Neural cell (in vitro differentiated cells): ENCODE measurements around the gene EFCAB7. TPM values are rescaled to one million over a fixed set of nuclear protein-coding genes. Genes with fewer than 3 reads are reported as not detected.

Source experiments
- H2AFZ ChIP-seq: fragments of 200-600, 300-800 bp; sonication (generic), shearing (Covaris generic); 2 replicates; pipeline ENCODE4 v1.6.0; 2014; ENCODE audit warnings: low read depth, mild to moderate bottlenecking, antibody characterized with exemption, low read length, moderate library complexity
- H3F3A ChIP-seq: fragments of 200-600 bp; shearing (Covaris generic); 2 replicates; pipeline ENCODE4 v1.6.1; 2016; ENCODE audit warnings: mild to moderate bottlenecking, moderate library complexity, mixed read lengths, antibody characterized with exemption, low read length; ENCODE audit not compliant: insufficient read depth, poor library complexity, severe bottlenecking
- H3K27ac ChIP-seq: fragments of 200-600, 300-800 bp; sonication (generic), shearing (Covaris generic); 2 replicates; pipeline ENCODE4 v1.5.1; 2014; ENCODE audit warnings: mild to moderate bottlenecking, low read length, moderate library complexity
- H3K27me3 ChIP-seq: fragments of 300-800, 200-600 bp; sonication (generic), shearing (Covaris generic); 2 replicates; pipeline ENCODE4 v1.6.0; 2014; ENCODE audit warnings: mild to moderate bottlenecking, low read depth, low read length, moderate library complexity; ENCODE audit not compliant: insufficient read depth
- H3K36me3 ChIP-seq: fragments of 300-800, 200-600 bp; sonication (generic), shearing (Covaris generic); 2 replicates; pipeline ENCODE4 v1.5.1; 2014; ENCODE audit warnings: mild to moderate bottlenecking, antibody characterized with exemption, low read length, moderate library complexity; ENCODE audit not compliant: insufficient read depth
- H3K4me2 ChIP-seq: fragments of 300-800, 200-600 bp; sonication (generic), shearing (Covaris generic); 2 replicates; pipeline ENCODE4 v1.6.0; 2014; ENCODE audit warnings: mild to moderate bottlenecking, low read length
- H3K4me3 ChIP-seq: fragments of 300-800, 200-600 bp; sonication (generic), shearing (Covaris generic); 2 replicates; pipeline ENCODE4 v1.5.1; 2014; ENCODE audit warnings: mild to moderate bottlenecking, low read length, moderate library complexity
- H3K79me2 ChIP-seq: fragments of 200-600 bp; shearing (Covaris generic); replicated peaks from 2 replicates; pipeline ENCODE4 v1.6.0; 2014; ENCODE audit warnings: mild to moderate bottlenecking, low read length, moderate library complexity; ENCODE audit not compliant: insufficient read depth
- H3K9ac ChIP-seq: fragments of 300-800, 200-600 bp; sonication (generic), shearing (Covaris generic); 2 replicates; pipeline ENCODE4 v1.6.1; 2016; ENCODE audit warnings: mild to moderate bottlenecking, low read length, mixed read lengths
- H3K9me2 ChIP-seq: fragments of 200-600 bp; shearing (Covaris generic); 2 replicates; pipeline ENCODE4 v1.6.1; 2016; ENCODE audit warnings: mild to moderate bottlenecking, low read length, mixed read lengths; ENCODE audit not compliant: insufficient read depth
- H3K9me3 ChIP-seq: fragments of 200-600, 300-800 bp; sonication (generic), shearing (Covaris generic); 2 replicates; pipeline ENCODE4 v1.6.1; 2016; ENCODE audit warnings: mild to moderate bottlenecking, mixed run types, low read length, moderate library complexity, mixed read lengths
- H4K20me1 ChIP-seq: fragments of 200-600 bp; shearing (Covaris generic); 2 replicates; pipeline ENCODE4 v1.6.1; 2016; ENCODE audit warnings: mild to moderate bottlenecking, mixed run types; ENCODE audit not compliant: insufficient read depth
- CTCF ChIP-seq: fragments of 450-650 bp; IDR thresholded peaks from 2 replicates; pipeline ENCODE4 v1.5.1; 2014; ENCODE audit warnings: antibody characterized with exemption, mild to moderate bottlenecking, moderate library complexity; ENCODE audit not compliant: poor library complexity, severe bottlenecking
- EP300 ChIP-seq: fragments of 450-650 bp; conservative IDR thresholded peaks from 2 replicates; pipeline ENCODE4 v1.6.1; 2014; ENCODE audit warnings: antibody characterized with exemption, mild to moderate bottlenecking, moderate library complexity; ENCODE audit not compliant: poor library complexity, severe bottlenecking
- EZH2 ChIP-seq: fragments of 200-600, 300-800 bp; shearing (Covaris generic), sonication (generic); IDR thresholded peaks from 2 replicates; pipeline ENCODE4 v1.6.1; 2014; ENCODE audit warnings: antibody characterized with exemption, low read length, borderline replicate concordance, mild to moderate bottlenecking; ENCODE audit not compliant: insufficient read depth, poor library complexity, severe bottlenecking
- MXI1 ChIP-seq: fragments of 450-650 bp; conservative IDR thresholded peaks from 2 replicates; pipeline ENCODE4 v1.6.1; 2014; ENCODE audit warnings: antibody characterized with exemption, mild to moderate bottlenecking; ENCODE audit not compliant: poor library complexity, severe bottlenecking
- POLR2AphosphoS5 ChIP-seq: IDR thresholded peaks from 2 replicates; pipeline ENCODE4 v1.6.1; 2012
- RAD21 ChIP-seq: fragments of 450-650 bp; conservative IDR thresholded peaks from 2 replicates; pipeline ENCODE4 v1.6.1; 2014; ENCODE audit warnings: antibody characterized with exemption, mild to moderate bottlenecking, moderate library complexity
- REST ChIP-seq: IDR thresholded peaks from 2 replicates; pipeline ENCODE4 v1.6.1; 2012; ENCODE audit warnings: borderline replicate concordance
- SMC3 ChIP-seq: fragments of 450-650 bp; conservative IDR thresholded peaks from 2 replicates; pipeline ENCODE4 v1.6.1; 2014; ENCODE audit warnings: antibody characterized with exemption, mild to moderate bottlenecking, moderate library complexity; ENCODE audit not compliant: poor library complexity
- TAF1 ChIP-seq: IDR thresholded peaks from 2 replicates; pipeline ENCODE4 v1.6.1; 2012; ENCODE audit warnings: low read depth
- polyA plus RNA-seq: library from polyadenylated mRNA; depleted of rRNA; stranded (reverse); fragments of >200 nt; gene quantifications from 2 replicates; pipeline ENCODE4 v1.2.3, GENCODE V29; 2014

EFCAB7 gene
- polyA plus RNA-seq, 1 donor from 2014 or later = 72.9 TPM

- TF ChIP-seq EP300 (no peak), RAD21 (no peak)
These were observed 78.1 kb downstream of the EFCAB7 start (continued) for GRCh38 chr1:63601463-63601862.

- no peak overlapping the region for H3K4me2 ChIP-seq
- no peak overlapping the region for H3K27ac ChIP-seq
- H3F3A ChIP-seq = no peaks in the 10 kb centered on the region
- no peak overlapping the region for H3K4me3 ChIP-seq
- TF ChIP-seq EP300 (no peak), POLR2AphosphoS5 (no peak), REST (no peak), CTCF (no peak), TAF1 (no peak), EZH2 (no peak), RAD21 (no peak), MXI1 (no peak), SMC3 (no peak)
- H3K79me2 ChIP-seq = no peaks in the 10 kb centered on the region
- H3K9me2 ChIP-seq = no peaks in the 10 kb centered on the region
- H2AFZ ChIP-seq = no peak overlapping the region
- no peaks in the 10 kb centered on the region for H3K36me3 ChIP-seq
- no peaks in the 10 kb centered on the region for H3K27me3 ChIP-seq
- H4K20me1 ChIP-seq = no peaks in the 10 kb centered on the region
- H3K9me3 ChIP-seq = no peaks in the 10 kb centered on the region
- H3K9ac ChIP-seq = no peak overlapping the region
These were observed 78.6 kb downstream of the EFCAB7 start for GRCh38 chr1:63601912-63602311.

- Histone ChIP-seq H3K79me2 (no peaks in the 10 kb centered on the region), H3K9ac (no peak overlapping the region), H3K4me2 (no peak overlapping the region), H3F3A (no peaks in the 10 kb centered on the region), H3K27me3 (no peaks in the 10 kb centered on the region), H3K27ac (no peak overlapping the region), H2AFZ (no peak overlapping the region), H3K9me2 (no peaks in the 10 kb centered on the region), H3K4me3 (no peak overlapping the region), H3K36me3 (no peaks in the 10 kb centered on the region), H4K20me1 (no peaks in the 10 kb centered on the region), H3K9me3 (no peaks in the 10 kb centered on the region)
- TF ChIP-seq SMC3 = no peak
- TF ChIP-seq RAD21 = no peak
- TF ChIP-seq MXI1 = no peak
- no peak for TF ChIP-seq REST
- TF ChIP-seq POLR2AphosphoS5 = no peak
- TF ChIP-seq CTCF = no peak
- no peak for TF ChIP-seq TAF1
- TF ChIP-seq EZH2 = no peak
- no peak for TF ChIP-seq EP300
These were observed 79.3 kb downstream of the EFCAB7 start for GRCh38 chr1:63602629-63603028.
